Measurements from ENCODE around the gene DNAL4. TPM values are rescaled to one million over a fixed set of nuclear protein-coding genes. Genes with fewer than 3 reads are reported as not detected.

The DNAL4 gene
- total RNA-seq, 1 donor from 2014 or later = 14.7 TPM

DNA sequence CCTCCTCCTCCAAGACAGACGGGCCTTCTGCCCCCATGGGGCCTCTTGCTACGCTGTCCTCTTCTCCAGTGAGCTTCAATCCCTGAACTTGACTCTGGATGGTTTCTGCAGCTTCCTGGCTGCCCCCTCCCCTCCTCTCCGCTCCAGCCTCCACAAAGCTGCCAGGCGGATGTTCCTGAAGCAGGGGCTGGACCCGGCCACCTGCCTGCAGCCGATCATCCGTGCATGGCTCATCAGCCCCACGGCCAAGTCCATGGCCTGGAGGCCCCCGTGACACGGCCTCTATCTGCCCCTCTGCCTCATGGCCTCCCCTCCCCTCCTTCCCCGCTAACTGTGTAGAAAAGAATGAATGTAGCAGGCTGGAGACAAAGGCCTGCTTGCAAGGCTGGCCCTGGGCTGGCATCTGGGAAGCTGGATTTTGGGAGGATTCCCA lies 31.4 kb downstream of the DNAL4 start:
- no peaks in the 10 kb centered on the region for H3K9me3 ChIP-seq
- H3K4me1 ChIP-seq = no peaks in the 10 kb centered on the region
- no peaks in the 10 kb centered on the region for H3K27me3 ChIP-seq
- no peak overlapping the region for H3K27ac ChIP-seq
- no peak for DNase-seq (ENCODE audit: extremely low spot score in 2 of 2)
- no peak for TF ChIP-seq POLR2A (IDR thresholded peaks at IDR 0.05)
- no peak for TF ChIP-seq POLR2AphosphoS5 (IDR thresholded peaks at IDR 0.05; ENCODE audit: insufficient read depth in 1 of 2, low read depth in 1 of 2)
- TF ChIP-seq, protein P1, sequence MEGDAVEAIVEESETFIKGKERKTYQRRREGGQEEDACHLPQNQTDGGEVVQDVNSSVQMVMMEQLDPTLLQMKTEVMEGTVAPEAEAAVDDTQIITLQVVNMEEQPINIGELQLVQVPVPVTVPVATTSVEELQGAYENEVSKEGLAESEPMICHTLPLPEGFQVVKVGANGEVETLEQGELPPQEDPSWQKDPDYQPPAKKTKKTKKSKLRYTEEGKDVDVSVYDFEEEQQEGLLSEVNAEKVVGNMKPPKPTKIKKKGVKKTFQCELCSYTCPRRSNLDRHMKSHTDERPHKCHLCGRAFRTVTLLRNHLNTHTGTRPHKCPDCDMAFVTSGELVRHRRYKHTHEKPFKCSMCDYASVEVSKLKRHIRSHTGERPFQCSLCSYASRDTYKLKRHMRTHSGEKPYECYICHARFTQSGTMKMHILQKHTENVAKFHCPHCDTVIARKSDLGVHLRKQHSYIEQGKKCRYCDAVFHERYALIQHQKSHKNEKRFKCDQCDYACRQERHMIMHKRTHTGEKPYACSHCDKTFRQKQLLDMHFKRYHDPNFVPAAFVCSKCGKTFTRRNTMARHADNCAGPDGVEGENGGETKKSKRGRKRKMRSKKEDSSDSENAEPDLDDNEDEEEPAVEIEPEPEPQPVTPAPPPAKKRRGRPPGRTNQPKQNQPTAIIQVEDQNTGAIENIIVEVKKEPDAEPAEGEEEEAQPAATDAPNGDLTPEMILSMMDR (IDR thresholded peaks at IDR 0.05) = no peak
- no peaks in the 10 kb centered on the region for H3K36me3 ChIP-seq
- H3K4me3 ChIP-seq = no peak overlapping the region
- intact Hi-C loops (cut with DNase I) = loop anchor here (10.0 kb wide), 1 partner anchor 102 kb away; no protein-coding TSS in a partner anchor

DNA sequence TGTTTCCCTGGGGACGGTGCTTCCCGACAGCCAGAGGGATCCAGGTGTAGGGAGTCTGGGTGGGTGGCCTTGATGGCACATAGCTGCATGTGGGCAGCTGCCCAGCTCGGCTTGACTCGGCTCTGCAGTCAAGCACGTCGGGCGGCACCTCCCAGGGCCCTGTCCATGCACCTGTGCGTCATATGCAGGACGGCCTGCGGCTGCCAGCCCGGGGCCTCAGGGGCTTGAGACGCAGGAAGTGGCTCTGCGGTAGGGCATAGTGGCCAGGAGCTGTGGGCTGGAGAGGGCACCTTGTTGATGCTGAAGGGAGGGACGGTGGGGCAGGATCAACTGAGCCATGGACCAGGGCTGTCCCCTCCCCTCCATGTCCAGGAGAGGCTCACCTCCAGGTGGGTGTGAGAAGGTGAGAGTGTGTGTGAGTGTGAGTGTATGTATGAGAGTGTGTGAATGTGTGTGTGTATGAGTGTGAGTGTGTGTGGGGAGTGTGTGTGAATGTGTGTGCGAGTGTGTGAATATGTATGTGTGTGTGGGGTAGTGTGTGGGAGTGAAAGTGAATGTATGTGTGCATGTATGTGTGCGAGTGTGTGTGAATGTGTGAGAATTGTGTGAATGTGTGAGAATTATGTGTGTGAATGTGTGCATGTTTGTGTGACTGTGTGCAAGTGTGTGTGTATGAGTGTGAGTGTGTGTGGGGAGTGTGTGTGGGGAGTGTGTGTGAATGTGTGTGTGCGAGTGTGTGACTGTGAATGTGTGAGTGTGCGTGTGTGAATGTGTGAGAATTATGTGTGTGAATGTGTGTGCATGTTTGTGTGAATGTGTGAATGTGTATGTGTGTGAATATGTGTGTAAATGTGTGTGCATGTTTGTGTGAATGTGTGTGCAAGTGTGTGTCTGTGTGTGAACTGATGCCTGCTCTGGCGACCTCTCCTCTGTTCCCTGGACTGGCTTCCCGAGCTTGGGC lies 32.5 kb downstream of the DNAL4 start:
- Histone ChIP-seq H3K4me3 (no peak overlapping the region), H3K27ac (no peak overlapping the region), H3K9me3 (no peaks in the 10 kb centered on the region), H3K4me1 (peaks cover 3% of the 10 kb centered on the region), H3K36me3 (no peaks in the 10 kb centered on the region), H3K27me3 (no peaks in the 10 kb centered on the region)
- TF ChIP-seq, protein P1 (IDR thresholded peaks at IDR 0.05) = no peak
- no peak for TF ChIP-seq POLR2A (IDR thresholded peaks at IDR 0.05)
- TF ChIP-seq POLR2AphosphoS5 (IDR thresholded peaks at IDR 0.05; ENCODE audit: insufficient read depth in 1 of 2, low read depth in 1 of 2) = no peak
- no peak for DNase-seq (ENCODE audit: extremely low spot score in 2 of 2)
- intact Hi-C loops (cut with DNase I) = loop anchor here (10.0 kb wide), 1 partner anchor 103 kb away; no protein-coding TSS in a partner anchor

DNA sequence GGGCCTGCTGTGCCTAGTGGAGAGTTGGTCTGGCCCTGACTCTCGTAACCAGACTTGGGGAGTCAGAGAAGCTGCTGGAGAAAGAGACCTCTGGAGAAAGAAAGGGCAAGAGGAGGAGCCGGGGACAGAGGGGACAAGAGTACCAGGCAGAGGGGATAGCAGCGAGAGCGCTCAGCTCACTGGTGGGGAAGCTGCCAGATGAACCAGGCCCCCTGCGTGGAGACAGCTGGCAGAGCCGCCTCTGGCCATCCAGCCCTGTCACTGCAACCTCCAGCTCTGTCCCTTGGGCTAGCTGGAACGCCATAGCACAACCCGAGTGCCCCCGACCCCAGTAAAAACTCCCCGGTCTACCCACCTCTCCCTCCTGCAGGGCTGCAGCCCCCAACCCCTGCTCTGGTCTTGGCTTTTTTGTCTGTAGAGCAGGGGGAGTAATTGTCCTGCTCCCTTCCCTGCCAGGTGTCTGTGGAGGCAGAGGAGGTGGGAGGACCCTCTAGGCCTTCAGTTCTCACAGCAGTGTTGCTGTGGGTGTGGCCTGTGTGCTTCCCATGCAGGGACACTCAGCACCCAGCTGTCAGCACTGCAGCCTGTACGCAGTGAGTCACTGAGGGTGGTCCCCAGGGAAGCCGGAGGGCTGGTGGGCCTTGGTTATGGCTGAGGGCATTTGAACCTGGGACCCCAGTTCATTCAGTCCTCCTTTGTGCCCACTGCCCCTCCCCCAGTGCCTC lies 33.3 kb downstream of the DNAL4 start:
- intact Hi-C loops (cut with DNase I) = loop anchor here (10.0 kb wide), 1 partner anchor 104 kb away; no protein-coding TSS in a partner anchor
- no peaks in the 10 kb centered on the region for H3K36me3 ChIP-seq
- no peak for TF ChIP-seq POLR2A (IDR thresholded peaks at IDR 0.05)

DNA sequence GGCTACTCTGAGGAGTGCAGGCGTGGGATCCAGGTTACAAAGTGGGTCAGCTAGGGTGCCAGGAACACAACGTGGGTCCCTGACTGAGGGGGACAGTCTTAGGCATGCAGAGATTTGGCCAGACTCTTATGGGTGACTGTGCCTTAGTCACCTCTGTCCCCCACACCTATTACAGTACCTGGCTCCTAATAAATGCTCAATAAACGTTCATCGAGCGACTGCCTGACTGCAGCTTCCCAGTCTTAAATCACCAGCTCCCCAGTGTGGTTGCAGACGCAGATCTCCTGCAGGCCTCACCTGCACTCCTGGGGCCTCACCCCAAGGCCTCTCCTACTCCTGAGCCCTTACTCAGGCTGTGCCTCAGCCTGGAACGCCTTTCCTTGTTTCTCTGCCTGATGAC lies 34.9 kb downstream of the DNAL4 start:
- Histone ChIP-seq H3K27ac (no peak overlapping the region), H3K4me3 (no peak overlapping the region), H3K4me1 (peaks cover 17% of the 10 kb centered on the region), H3K9me3 (no peaks in the 10 kb centered on the region), H3K36me3 (no peaks in the 10 kb centered on the region), H3K27me3 (no peaks in the 10 kb centered on the region)
- no peak for DNase-seq (ENCODE audit: extremely low spot score in 2 of 2)
- TF ChIP-seq POLR2A (IDR thresholded peaks at IDR 0.05) = no peak
- no peak for TF ChIP-seq POLR2AphosphoS5 (IDR thresholded peaks at IDR 0.05; ENCODE audit: insufficient read depth in 1 of 2, low read depth in 1 of 2)
- TF ChIP-seq, protein P1 (IDR thresholded peaks at IDR 0.05) = no peak
- intact Hi-C loops (cut with DNase I) = no loop called here

More for the DNA sequence above, 33.3 kb downstream of the DNAL4 start:
- Histone ChIP-seq H3K4me3 (no peak overlapping the region), H3K27ac (no peak overlapping the region), H3K4me1 (peaks cover 8% of the 10 kb centered on the region), H3K27me3 (no peaks in the 10 kb centered on the region), H3K9me3 (no peaks in the 10 kb centered on the region)
- DNase-seq (ENCODE audit: extremely low spot score in 2 of 2) = no peak

DNA sequence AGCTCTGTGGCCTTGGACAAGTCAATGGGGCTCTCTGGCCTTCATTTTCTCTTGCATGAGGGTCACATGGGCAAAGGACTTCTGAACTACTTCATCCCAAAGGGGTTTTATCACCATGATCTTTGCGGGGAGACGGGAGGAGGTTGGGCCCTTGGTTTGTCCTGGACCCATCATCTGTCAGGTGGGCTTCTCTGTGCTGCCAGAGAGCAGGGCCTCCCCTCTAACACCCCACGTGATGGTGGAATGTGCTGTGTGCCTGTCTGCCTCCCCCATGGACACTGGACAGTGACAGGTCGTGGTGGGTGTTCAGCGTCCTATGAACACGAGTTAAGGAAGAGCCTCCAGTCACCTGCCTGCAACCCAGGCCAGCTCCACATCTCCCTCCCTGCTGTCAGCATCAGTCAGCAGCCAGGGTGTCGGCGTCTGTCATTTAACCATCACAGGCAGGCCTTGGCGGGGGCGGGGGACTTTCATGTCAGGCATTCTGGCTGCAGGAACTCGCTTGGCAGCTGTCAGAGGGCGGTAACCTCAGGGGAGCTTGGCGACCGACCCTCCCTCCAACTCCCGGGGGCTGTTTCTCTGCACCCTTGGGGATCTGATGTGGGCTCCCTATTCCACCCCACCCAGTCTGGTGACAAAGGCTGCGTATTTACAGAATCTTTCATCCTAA lies 35.5 kb downstream of the DNAL4 start:
- H3K4me1 ChIP-seq = peaks cover 23% of the 10 kb centered on the region
- TF ChIP-seq POLR2A (IDR thresholded peaks at IDR 0.05) (no peak), POLR2AphosphoS5 (IDR thresholded peaks at IDR 0.05; ENCODE audit: insufficient read depth in 1 of 2, low read depth in 1 of 2) (no peak)
- TF ChIP-seq, protein P1 (IDR thresholded peaks at IDR 0.05) = no peak
- intact Hi-C loops (cut with DNase I) = no loop called here
- DNase-seq (ENCODE audit: extremely low spot score in 2 of 2) = no peak
- H3K4me3 ChIP-seq = no peak overlapping the region
- H3K27ac ChIP-seq = no peak overlapping the region
- no peaks in the 10 kb centered on the region for H3K9me3 ChIP-seq
- H3K36me3 ChIP-seq = no peaks in the 10 kb centered on the region
- no peaks in the 10 kb centered on the region for H3K27me3 ChIP-seq

Data from vagina (tissue), 2 donors.